HepG2 (cell line): ENCODE data around the gene PPP2R2C. TPM values are rescaled to one million over a fixed set of nuclear protein-coding genes. Genes with fewer than 3 reads are reported as not detected.

ENCODE experiments used
- ETV5 ChIP-seq: IDR thresholded peaks from 2 replicates; pipeline ENCODE4 v1.6.1; 2018; ENCODE audit warnings: missing biosample characterization, missing genetic modification reagents, inconsistent platforms, borderline replicate concordance
- FOSL2 ChIP-seq: sonication (generic); formaldehyde crosslinking; IDR thresholded peaks from 2 replicates; pipeline ENCODE4 v1.4.0; 2020; ENCODE audit warnings: missing genetic modification reagents
- HDAC2 ChIP-seq: sonication (generic); formaldehyde crosslinking; IDR thresholded peaks from 2 replicates; pipeline ENCODE4 v1.4.0; 2020; ENCODE audit warnings: missing genetic modification reagents
- HDAC6 ChIP-seq: fragments of 200-600 bp; sonication (generic); IDR thresholded peaks from 2 replicates; pipeline ENCODE4 v1.7.0; 2017; ENCODE audit warnings: mild to moderate bottlenecking, antibody characterized with exemption, low read length, low read depth
- HNRNPLL ChIP-seq: fragments of 200-400 bp; formaldehyde crosslinking; IDR thresholded peaks from 2 replicates; pipeline ENCODE4 v1.6.1; 2017; ENCODE audit warnings: mild to moderate bottlenecking, low read depth, low read length; ENCODE audit not compliant: poor library complexity, severe bottlenecking
- IKZF4 ChIP-seq: sonication (generic); formaldehyde crosslinking; IDR thresholded peaks from 2 replicates; pipeline ENCODE4 v1.5.1; 2020; ENCODE audit warnings: borderline replicate concordance, mild to moderate bottlenecking, low read depth, missing genetic modification reagents; ENCODE audit errors: not compliant biosample characterization
- KDM6A ChIP-seq: IDR thresholded peaks from 2 replicates; pipeline ENCODE4 v1.6.1; 2016; ENCODE audit warnings: low read depth
- KLF15 ChIP-seq: sonication (generic); formaldehyde crosslinking; IDR thresholded peaks from 2 replicates; pipeline ENCODE4 v1.8.1; 2023; ENCODE audit warnings: borderline replicate concordance, mild to moderate bottlenecking, inconsistent platforms, missing genetic modification reagents, mixed read lengths
- NFIC ChIP-seq: IDR thresholded peaks from 2 replicates; pipeline ENCODE4 v1.6.1; 2012; ENCODE audit warnings: mild to moderate bottlenecking, low read length, inconsistent platforms
- ONECUT2 ChIP-seq: sonication (generic); formaldehyde crosslinking; IDR thresholded peaks from 2 replicates; pipeline ENCODE4 v1.4.0; 2020; ENCODE audit warnings: missing genetic modification reagents
- PHF5A ChIP-seq: IDR thresholded peaks from one replicate; pipeline ENCODE4 v1.6.1; 2018; ENCODE audit warnings: low read depth, missing genetic modification reagents; ENCODE audit not compliant: unreplicated experiment
- SMAD3 ChIP-seq: sonication (generic); formaldehyde crosslinking; IDR thresholded peaks from 2 replicates; pipeline ENCODE4 v1.4.0; 2020; ENCODE audit warnings: missing genetic modification reagents
- SMC3 ChIP-seq: IDR thresholded peaks from 2 replicates; pipeline ENCODE4 v1.6.1; 2011; ENCODE audit warnings: low read length, improper control_type of control experiment
- SP2 ChIP-seq: sonication (generic); formaldehyde crosslinking; IDR thresholded peaks from 2 replicates; pipeline ENCODE4 v1.5.1; 2020; ENCODE audit warnings: mild to moderate bottlenecking, missing genetic modification reagents
- SUZ12 ChIP-seq: fragments of 150-350 bp; IDR thresholded peaks from 2 replicates; pipeline ENCODE4 v1.6.1; 2014; ENCODE audit warnings: low read depth, low read length
- ZIK1 ChIP-seq: sonication (generic); formaldehyde crosslinking; IDR thresholded peaks from 2 replicates; pipeline ENCODE4 v1.5.0; 2020; ENCODE audit warnings: mild to moderate bottlenecking, low read depth, missing genetic modification reagents, borderline replicate concordance
- ZNF703 ChIP-seq: sonication (generic); formaldehyde crosslinking; IDR thresholded peaks from 2 replicates; pipeline ENCODE4 v1.5.1; 2020; ENCODE audit warnings: missing genetic modification reagents, mild to moderate bottlenecking, moderate library complexity, borderline replicate concordance
- polyA plus RNA-seq, 8 experiments: library from polyadenylated mRNA; depleted of rRNA in 3 of 8; stranded (reverse) in 7 of 8; unstranded in 1 of 8; fragments of >200 nt; fragmentation: Illumina TruSeq in 4 of 8; extraction: Trizol in 4 of 8; gene quantifications; 2 replicates each; pipeline versions ENCODE4 v1.2.1 to v1.2.3, GENCODE V29; 2011 to 2016; ENCODE audit warnings: low read depth in 4 of 8, missing spikeins in 1 of 8, mixed read lengths in 1 of 8; ENCODE audit not compliant: insufficient read depth in 1 of 8
- total RNA-seq, 5 experiments: library from RNA; depleted of rRNA; stranded (reverse); fragments of >200 nt; fragmentation: Illumina TruSeq; extraction: Trizol; gene quantifications; 2 replicates each; pipeline ENCODE4 v1.2.3, GENCODE V29; 2016; ENCODE audit warnings: low read depth in 1 of 5
- TF ChIP-seq, protein P1 (sequence below): sonication (generic); formaldehyde crosslinking; IDR thresholded peaks from 2 replicates; pipeline ENCODE4 v1.5.1; 2020; ENCODE audit warnings: mild to moderate bottlenecking, missing genetic modification reagents, borderline replicate concordance
- TF ChIP-seq, protein P2 (sequence below): sonication (generic); IDR thresholded peaks from 2 replicates; pipeline ENCODE4 v1.6.1; 2016; ENCODE audit warnings: low read depth, borderline replicate concordance
- TF ChIP-seq, protein P3 (sequence below): sonication (generic); formaldehyde crosslinking; IDR thresholded peaks from 2 replicates; pipeline ENCODE4 v1.4.0; 2020; ENCODE audit warnings: missing genetic modification reagents

Gene PPP2R2C
- total and polyA plus RNA-seq, 2 of the 13 experiments (the other 11 are each of a cell fraction or from before 2014, with no cell fraction given) = 0.60 to 8.6 TPM

DNA sequence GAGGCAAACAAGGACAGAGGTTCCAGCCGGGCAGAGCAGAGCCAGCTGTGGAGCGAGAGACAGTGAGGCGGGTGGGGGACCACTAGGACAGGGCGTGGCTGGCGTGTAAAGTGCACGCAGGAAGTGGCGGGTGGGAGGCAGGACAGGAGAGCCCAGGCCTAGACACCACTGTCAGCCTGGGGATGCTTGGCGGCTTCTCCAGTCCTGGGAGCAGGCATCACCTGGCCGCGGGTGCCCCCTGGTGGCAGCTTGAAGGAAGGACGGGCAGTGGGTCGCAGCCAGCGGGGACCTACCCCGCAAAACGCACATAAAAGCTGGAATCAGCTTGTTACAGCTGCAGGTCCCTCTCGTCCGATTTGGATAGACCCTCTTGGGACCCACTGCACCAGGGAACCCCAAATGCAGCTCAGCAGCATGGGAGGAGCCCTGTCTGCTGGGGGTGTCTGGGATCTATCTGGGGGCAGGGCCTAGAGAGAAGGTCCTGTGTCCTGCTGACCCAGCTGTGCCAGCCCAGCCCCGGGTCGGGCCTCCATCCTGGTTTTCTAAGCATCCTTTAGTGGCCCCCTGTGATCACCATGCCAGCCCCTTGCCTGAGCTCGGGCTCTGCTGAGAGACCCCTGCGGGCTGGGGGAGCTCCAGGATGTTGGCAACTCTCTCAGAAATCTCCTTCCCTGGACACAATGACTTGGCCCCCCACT lies 145.0 kb downstream of the PPP2R2C start (continued):
- TF ChIP-seq, protein P1, sequence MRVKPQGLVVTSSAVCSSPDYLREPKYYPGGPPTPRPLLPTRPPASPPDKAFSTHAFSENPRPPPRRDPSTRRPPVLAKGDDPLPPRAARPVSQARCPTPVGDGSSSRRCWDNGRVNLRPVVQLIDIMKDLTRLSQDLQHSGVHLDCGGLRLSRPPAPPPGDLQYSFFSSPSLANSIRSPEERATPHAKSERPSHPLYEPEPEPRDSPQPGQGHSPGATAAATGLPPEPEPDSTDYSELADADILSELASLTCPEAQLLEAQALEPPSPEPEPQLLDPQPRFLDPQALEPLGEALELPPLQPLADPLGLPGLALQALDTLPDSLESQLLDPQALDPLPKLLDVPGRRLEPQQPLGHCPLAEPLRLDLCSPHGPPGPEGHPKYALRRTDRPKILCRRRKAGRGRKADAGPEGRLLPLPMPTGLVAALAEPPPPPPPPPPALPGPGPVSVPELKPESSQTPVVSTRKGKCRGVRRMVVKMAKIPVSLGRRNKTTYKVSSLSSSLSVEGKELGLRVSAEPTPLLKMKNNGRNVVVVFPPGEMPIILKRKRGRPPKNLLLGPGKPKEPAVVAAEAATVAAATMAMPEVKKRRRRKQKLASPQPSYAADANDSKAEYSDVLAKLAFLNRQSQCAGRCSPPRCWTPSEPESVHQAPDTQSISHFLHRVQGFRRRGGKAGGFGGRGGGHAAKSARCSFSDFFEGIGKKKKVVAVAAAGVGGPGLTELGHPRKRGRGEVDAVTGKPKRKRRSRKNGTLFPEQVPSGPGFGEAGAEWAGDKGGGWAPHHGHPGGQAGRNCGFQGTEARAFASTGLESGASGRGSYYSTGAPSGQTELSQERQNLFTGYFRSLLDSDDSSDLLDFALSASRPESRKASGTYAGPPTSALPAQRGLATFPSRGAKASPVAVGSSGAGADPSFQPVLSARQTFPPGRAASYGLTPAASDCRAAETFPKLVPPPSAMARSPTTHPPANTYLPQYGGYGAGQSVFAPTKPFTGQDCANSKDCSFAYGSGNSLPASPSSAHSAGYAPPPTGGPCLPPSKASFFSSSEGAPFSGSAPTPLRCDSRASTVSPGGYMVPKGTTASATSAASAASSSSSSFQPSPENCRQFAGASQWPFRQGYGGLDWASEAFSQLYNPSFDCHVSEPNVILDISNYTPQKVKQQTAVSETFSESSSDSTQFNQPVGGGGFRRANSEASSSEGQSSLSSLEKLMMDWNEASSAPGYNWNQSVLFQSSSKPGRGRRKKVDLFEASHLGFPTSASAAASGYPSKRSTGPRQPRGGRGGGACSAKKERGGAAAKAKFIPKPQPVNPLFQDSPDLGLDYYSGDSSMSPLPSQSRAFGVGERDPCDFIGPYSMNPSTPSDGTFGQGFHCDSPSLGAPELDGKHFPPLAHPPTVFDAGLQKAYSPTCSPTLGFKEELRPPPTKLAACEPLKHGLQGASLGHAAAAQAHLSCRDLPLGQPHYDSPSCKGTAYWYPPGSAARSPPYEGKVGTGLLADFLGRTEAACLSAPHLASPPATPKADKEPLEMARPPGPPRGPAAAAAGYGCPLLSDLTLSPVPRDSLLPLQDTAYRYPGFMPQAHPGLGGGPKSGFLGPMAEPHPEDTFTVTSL (CRISPR knock-in tag) = no peak
- TF ChIP-seq KDM6A (no peak), HDAC6 (no peak), HNRNPLL (peak; percentile 24), KLF15 (no peak), ONECUT2 (no peak), ZIK1 (CRISPR knock-in tag) (no peak), HDAC2 (CRISPR knock-in tag) (peak; percentile 67; the same call in 1 of the 2 replicates), SUZ12 (no peak), FOSL2 (CRISPR knock-in tag) (0 out of 2 replicates have a peak, but pooled peaks have one; percentile 28), SMC3 (peak; percentile 88), PHF5A (no peak), ZNF703 (CRISPR knock-in tag) (no peak), SP2 (CRISPR knock-in tag) (no peak), NFIC (no peak), ETV5 (CRISPR knock-in tag) (peak; percentile 31; the same call in 1 of the 2 replicates), SMAD3 (CRISPR knock-in tag) (no peak), IKZF4 (no peak)
- TF ChIP-seq, protein P2, sequence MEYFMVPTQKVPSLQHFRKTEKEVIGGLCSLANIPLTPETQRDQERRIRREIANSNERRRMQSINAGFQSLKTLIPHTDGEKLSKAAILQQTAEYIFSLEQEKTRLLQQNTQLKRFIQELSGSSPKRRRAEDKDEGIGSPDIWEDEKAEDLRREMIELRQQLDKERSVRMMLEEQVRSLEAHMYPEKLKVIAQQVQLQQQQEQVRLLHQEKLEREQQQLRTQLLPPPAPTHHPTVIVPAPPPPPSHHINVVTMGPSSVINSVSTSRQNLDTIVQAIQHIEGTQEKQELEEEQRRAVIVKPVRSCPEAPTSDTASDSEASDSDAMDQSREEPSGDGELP = peak; percentile 23; the same call in 1 of the 2 replicates
- TF ChIP-seq, protein P3, sequence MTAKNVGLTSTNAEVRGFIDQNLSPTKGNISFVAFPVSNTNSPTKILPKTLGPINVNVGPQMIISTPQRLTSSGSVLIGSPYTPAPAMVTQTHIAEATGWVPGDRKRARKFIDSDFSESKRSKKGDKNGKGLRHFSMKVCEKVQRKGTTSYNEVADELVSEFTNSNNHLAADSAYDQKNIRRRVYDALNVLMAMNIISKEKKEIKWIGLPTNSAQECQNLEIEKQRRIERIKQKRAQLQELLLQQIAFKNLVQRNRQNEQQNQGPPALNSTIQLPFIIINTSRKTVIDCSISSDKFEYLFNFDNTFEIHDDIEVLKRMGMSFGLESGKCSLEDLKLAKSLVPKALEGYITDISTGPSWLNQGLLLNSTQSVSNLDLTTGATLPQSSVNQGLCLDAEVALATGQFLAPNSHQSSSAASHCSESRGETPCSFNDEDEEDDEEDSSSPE (CRISPR knock-in tag) = 0 out of 2 replicates have a peak, but pooled peaks have one; percentile 23
